ENCODE data around the gene ARL1. TPM values are rescaled to one million over a fixed set of nuclear protein-coding genes. Genes with fewer than 3 reads are reported as not detected.

Gene ARL1
- total and polyA plus RNA-seq, 2 of the 8 experiments (the other 6 are each of a cell fraction or from before 2014, with no cell fraction given), result 28.9 to 75.2 TPM

DNA sequence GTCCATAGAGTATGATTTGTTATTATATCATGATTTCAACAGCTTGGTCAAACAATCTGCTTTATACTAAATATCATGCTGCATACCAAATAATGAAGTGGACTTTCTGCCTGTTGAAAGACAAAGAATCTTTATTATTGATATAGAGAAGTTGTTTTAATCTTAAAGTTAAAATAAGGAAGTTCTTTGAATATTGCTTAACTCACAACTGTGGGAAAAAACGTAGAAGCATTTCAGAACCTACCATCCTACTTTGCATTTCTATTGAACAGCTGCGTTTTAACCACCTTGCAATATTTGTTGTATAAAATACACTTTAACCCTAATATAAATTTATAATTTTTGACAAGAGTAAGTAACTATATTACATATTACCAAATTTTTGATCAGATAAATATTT, 22.9 kb upstream of the ARL1 start:
- no peak for FAIRE-seq
- Histone ChIP-seq H3K14ac (ENCODE audit: insufficient read length) (no peak overlapping the region), H4K20me1 (replicated peaks in 1 of 2; ENCODE audit: control insufficient read depth in 1 of 2, insufficient read depth in 2 of 2, low read length in 2 of 2) (no peaks in the 10 kb centered on the region), H2BK5ac (ENCODE audit: low read depth, low read length) (no peak overlapping the region), H4K91ac (replicated peaks; ENCODE audit: insufficient read length, low read length) (no peak overlapping the region), H3K27ac (ENCODE audit: low read depth, low read length) (no peak overlapping the region), H3K79me1 (ENCODE audit: low read depth, low read length) (no peaks in the 10 kb centered on the region), H3K36me3 (ENCODE audit: control insufficient read depth in 2 of 4, insufficient read depth in 4 of 4, low read length in 3 of 4) (no peaks in the 10 kb centered on the region), H3K4ac (replicated peaks; ENCODE audit: insufficient read length, low read depth, low read length) (no peak overlapping the region), H3K4me2 (ENCODE audit: insufficient read depth in 1 of 2, low read depth in 2 of 2, low read length in 2 of 2) (no peak overlapping the region), H3K56ac (replicated peaks; ENCODE audit: insufficient read length, low read depth, low read length) (no peak overlapping the region), H4K8ac (ENCODE audit: extremely low read depth, insufficient read depth, low read length) (no peak overlapping the region), H4K5ac (ENCODE audit: insufficient read length, low read depth, low read length) (no peak overlapping the region), H3K9ac (replicated peaks in 1 of 4; ENCODE audit: extremely low read depth in 1 of 4, low read depth in 3 of 4, low read length in 3 of 4) (no peak overlapping the region), H3K79me2 (ENCODE audit: control insufficient read depth in 1 of 2, insufficient read depth in 2 of 2, low read length in 2 of 2) (no peaks in the 10 kb centered on the region), H2AK5ac (ENCODE audit: low read depth, low read length) (no peak overlapping the region), H3K18ac (ENCODE audit: extremely low read depth, low read length) (no peak overlapping the region), H2BK15ac (ENCODE audit: low read length) (no peak overlapping the region), H2BK12ac (ENCODE audit: low read depth, low read length) (no peak overlapping the region), H2BK20ac (ENCODE audit: low read length) (no peak overlapping the region), H3K23ac (ENCODE audit: insufficient read length) (no peak overlapping the region), H3K27me3 (replicated peaks in 1 of 4; ENCODE audit: control insufficient read depth in 3 of 4, extremely low read depth in 1 of 4, insufficient read depth in 3 of 4, low read length in 3 of 4) (no peaks in the 10 kb centered on the region), H3K4me1 (replicated peaks in 1 of 4; ENCODE audit: control insufficient read depth in 3 of 4, insufficient read depth in 4 of 4, low read length in 3 of 4) (no peaks in the 10 kb centered on the region), H3K9me3 (ENCODE audit: insufficient read depth in 2 of 2, low read depth in 1 of 2, low read length in 1 of 2) (no peaks in the 10 kb centered on the region), H3K4me3 (ENCODE audit: extremely low read depth in 1 of 4, insufficient read depth in 2 of 4, low read depth in 3 of 4, low read length in 4 of 4) (no peak overlapping the region), H3K23me2 (ENCODE audit: low read depth, low read length) (no peaks in the 10 kb centered on the region), H2AFZ (ENCODE audit: low read length) (no peak overlapping the region), H2BK120ac (replicated peaks; ENCODE audit: low read depth, low read length) (no peak overlapping the region)
- ChIA-PET CTCF (ENCODE audit: partially characterized antibody) (interaction anchor here (0.9 to 1.9 kb wide), 3 partner anchors 239 to 410 kb away, joined by 3 read pairs; no protein-coding TSS in a partner anchor), POLR2A (ENCODE audit: partially characterized antibody) (no interaction called here)
- 82% methylated on average over 2 of the region's 2 CpGs; no CpG with 5 or more reads in 1 of the 2 experiments for WGBS, 2 experiments (ENCODE audit: extremely low coverage in 1 of 2, insufficient coverage in 1 of 2, insufficient read length in 1 of 2, insufficient replicate concordance in 2 of 2, low coverage in 1 of 2, low lambda C conversion rate in 2 of 2, missing lambda C conversion rate in 1 of 2)
- no peak for TF ChIP-seq PHF8 (conservative IDR thresholded peaks at IDR 0.05; ENCODE audit: low read depth, low read length)
- no peak for TF ChIP-seq RNF2 (IDR thresholded peaks at IDR 0.05; ENCODE audit: borderline replicate concordance, low read depth, low read length, missing control alignments, poor library complexity, severe bottlenecking)
- TF ChIP-seq TEAD4 (IDR thresholded peaks at IDR 0.05; ENCODE audit: low read depth, low read length), result no peak
- no peak for TF ChIP-seq SP4 (IDR thresholded peaks at IDR 0.05; ENCODE audit: low read length)
- TF ChIP-seq POLR2AphosphoS5 (IDR thresholded peaks at IDR 0.05; ENCODE audit: low read depth, low read length), result no peak
- no peak for DNase-seq (ENCODE audit: low read depth in 1 of 2, low spot score in 2 of 2)
